8988T (cell line): ENCODE data around the gene MRTFB.

ENCODE experiments used
- DNase-seq: peaks from one replicate; pipeline ENCODE4 v3.0.0; 2011

The MRTFB gene

GRCh38 chr16:14244196-14245010 is 173.3 kb downstream of the MRTFB start:
- no peak for DNase-seq

- DNase-seq: no peak
Observed at GRCh38 chr16:14248791-14249190, 177.7 kb downstream of the MRTFB start.

- DNase-seq: no peak
Observed at GRCh38 chr16:14249291-14250032, 178.3 kb downstream of the MRTFB start.

DNA sequence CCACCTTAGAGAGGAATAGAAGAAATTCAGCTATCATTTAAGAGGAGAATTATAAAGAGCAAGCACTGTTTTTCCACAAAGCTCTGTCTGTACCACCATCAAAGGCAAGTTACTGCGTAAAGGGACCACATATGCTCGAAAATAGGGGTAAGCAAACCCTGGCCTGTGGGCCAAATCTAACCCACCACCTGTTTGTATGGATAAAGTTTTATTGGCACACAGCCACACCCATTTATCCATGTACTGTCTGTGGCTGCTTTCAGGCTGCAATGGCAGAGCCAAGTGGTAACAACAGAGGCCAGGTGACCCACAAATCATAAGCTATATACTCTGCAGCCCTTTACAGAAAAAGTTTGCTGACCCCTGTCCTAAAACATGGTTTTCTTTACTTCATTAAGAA is 180.3 kb downstream of the MRTFB start:
- DNase-seq: no peak

- DNase-seq: no peak
Observed at GRCh38 chr16:14252860-14253259, 181.7 kb downstream of the MRTFB start.

DNA sequence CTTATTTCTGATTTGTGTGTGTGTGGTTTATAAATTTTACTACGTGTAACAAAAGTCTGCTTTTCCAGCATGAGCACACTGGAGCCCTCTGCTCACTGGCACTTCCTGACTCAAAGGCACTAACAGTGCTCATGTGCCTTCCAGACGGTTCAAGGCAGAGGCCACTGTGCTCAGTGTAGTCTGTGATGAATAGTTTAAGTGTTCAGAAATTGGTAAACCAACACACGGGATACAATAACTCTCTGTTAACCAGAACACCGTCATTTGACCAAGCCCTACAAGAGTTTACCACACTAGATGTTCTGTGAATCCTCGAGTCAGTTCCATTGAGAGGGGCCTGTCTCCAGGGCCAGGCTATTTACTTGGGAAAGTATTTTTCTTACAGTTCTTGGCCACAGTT is 191.9 kb downstream of the MRTFB start:
- DNase-seq: no peak

DNA sequence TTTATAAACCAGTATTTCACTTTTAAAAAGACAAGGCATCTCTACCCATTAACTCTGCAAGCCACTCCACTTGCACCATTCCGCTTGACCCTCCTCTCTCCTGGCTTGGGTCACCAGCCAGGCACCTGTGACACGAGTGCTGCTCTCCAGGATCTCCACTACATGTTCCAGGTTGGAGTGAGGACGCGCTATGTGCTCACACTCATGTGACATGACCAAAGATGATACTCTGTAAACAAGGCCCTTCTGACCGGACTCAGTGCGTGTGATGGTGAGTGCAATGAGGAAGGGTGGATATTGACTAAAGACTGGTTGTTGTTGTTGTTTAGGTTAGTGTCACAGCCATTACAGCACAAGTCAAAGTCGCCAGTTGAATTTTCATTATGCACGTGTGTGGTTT is 192.7 kb downstream of the MRTFB start:
- DNase-seq: no peak

DNA sequence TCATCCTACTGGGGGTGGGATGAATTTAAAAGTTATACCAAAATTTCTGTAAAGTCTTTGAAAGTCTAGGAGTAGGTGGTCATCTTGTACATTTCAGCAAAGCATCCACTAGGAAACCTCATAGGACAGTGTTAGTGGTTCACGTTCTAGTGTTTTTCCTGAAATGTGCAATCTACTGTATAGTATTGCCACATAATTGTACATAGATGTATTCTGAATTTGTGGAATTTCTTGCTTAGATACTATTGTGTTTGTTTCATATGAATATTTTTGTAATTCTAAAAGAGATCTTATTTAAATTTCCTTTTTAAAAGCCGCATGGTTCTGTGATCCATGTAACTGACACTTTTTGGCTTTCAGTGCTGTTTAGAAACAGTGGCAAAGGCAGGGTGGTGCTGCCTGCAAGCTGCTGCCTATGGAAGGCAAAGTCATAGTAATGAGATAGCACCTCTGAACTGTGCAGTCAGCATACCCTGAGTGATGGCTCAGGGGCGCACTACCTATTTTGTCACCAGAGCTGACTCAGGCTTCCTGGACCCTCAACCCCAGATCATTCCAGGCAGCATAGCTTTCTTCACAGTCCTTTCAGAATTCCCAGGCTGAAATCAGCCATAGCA is 193.3 kb downstream of the MRTFB start:
- no peak for DNase-seq

DNA sequence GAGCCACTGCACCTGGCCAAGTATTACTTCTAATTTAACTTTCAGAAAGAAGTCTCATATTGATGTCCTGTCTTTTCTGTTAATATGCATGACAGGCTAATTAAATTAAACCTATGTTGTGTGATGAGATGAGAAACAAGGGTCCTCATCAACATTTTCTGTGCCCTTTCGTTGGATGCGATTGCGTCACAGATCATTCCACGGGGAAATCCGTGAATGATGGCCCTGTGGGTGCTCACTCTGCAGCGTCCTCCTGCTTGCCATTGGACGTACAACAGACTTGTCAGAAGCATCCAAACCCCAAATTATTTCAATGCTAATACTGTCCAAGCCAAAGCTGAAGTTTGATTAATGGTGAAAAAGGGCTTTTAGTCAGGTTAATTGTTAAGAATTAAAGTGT is 197.0 kb downstream of the MRTFB start:
- no peak for DNase-seq

DNA sequence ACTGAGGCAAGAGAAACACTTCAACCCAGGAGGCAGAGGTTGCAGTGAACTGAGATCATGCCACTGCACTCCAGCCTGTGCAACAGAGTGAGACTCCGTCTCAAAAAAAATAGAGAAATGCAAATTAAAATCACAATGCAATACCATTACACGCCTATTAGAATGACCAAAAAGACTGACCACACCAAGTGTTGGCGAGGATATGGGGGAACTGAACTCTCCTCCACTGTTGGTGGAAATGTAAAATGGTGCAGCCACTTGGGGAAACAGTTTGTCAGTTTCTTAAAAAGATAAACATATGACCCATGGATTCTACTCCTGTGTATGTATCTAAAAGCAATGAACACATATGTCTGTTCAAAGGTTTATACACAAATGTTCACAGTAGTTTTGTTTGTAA is 204.8 kb downstream of the MRTFB start:
- no peak for DNase-seq

GRCh38 chr16:14278749-14279148 is 207.6 kb downstream of the MRTFB start:
- no peak for DNase-seq

DNA sequence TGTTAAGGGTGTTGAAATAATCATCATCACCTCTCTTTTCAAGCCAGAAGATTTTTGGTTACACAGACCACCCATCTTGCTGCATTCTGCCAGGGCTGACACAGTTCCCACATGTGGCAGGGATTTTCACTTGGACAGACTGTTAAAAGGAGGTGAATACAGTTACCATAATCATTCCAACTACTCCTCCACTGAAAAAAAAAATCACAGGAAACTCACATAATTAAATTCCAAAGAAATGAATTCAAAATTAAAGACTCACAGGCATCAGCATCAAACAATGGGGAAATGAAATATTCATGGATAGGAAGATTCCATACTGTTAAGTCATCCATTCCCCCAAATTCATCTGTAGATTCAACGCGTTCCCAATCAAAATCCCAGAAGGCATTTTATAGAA is 209.4 kb downstream of the MRTFB start:
- DNase-seq: no peak

GRCh38 chr16:14283786-14284185 is 212.7 kb downstream of the MRTFB start:
- DNase-seq: no peak

- no peak for DNase-seq
Observed at GRCh38 chr16:14284371-14284770, 213.3 kb downstream of the MRTFB start.

GRCh38 chr16:14284930-14285512 is 213.9 kb downstream of the MRTFB start:
- DNase-seq: no peak

DNA sequence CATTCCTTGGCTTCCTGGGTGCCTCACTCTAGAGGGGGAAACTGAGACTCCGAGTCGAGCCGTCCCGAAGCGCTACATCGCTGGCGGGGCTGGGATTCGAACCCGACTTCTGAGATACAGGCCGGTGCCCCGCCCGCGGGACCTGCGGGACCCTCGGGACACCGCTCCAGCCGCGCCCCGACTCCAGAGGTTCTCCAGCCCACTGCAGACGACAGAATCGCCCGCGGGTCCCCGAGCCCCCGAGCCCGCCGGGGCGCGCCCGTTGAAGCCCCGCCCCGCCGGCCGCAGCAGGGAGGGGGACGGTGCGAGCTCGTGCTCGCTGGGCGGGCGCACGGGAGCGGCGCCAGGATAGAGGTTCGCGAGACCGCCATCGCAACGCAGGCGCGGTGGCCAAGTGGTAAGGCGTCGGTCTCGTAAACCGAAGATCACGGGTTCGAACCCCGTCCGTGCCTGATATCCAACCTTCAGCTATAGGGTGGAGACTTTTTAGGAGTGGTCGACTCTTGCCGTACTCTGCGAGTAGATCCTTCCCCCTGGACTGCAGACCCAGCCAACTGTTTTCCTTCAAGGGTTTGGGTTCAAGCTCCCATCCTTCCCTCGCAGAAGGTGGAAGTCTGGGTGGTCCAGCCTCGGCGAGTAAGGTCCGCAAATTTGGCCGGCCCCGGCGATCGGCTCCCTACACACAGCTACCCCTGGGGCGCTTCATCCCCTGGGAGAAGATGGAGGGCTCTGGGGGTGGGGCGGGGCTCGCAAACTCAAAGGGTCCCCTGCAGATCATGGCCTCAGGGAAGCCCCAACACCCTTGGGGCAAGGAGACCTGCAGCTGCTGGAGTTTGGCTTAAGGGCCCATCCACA is 214.6 kb downstream of the MRTFB start:
- peak; percentile 53 for DNase-seq

GRCh38 chr16:14286368-14287230 is 215.5 kb downstream of the MRTFB start:
- no peak for DNase-seq

- no peak for DNase-seq
Observed at GRCh38 chr16:14289692-14290340, 218.7 kb downstream of the MRTFB start.

DNA sequence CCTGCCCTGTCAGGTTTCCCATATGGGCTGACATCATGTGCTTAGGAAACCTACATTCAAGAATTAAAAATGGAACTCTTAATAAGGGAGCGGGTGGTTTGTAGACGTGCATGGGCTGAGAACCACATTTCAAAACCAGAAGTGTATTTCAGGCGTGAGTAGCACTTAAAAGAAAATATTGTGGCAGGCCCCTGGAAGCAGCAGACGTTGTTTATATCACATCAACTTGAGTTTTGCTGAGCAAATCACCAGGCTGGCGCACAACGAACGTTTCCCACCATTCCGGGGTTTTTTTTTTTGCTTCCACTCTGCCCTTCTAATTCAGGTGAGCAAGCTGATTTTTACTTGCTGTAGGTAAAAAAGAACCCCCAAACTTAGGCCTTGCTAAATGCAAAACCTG is 220.2 kb downstream of the MRTFB start:
- no peak for DNase-seq

- no peak for DNase-seq
Observed at GRCh38 chr16:14292051-14292825, 221.1 kb downstream of the MRTFB start.
